Measurements from ENCODE around the gene TFCP2. TPM values are rescaled to one million over a fixed set of nuclear protein-coding genes. Genes with fewer than 3 reads are reported as not detected.
A peak's percentile ranks its signal among the peaks of the same experiment; 100 is the strongest.

Gene TFCP2
- total and polyA plus RNA-seq, 2 experiments from 2014 or later, result 9.0 to 12.4 TPM

DNA sequence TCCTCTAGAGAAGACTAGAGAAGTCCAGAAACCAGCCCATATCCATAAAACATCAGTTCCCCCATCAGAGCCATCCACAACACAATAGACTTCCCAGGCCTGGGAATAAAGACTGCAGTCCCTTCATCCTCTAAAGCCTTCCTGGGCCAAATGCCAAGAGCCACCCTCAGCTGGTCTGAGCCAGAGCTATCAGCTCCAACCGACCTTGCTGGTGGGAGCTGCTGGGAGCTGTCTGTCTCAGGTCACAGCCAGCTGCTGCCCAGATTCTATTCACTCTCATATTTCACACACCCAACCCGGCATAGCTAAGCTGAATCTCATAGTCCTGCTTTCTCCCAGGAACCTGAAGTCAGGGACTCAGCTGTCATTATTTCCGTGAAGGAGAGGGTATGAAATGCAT lies 10.9 kb upstream of the TFCP2 start:
- in situ Hi-C loops (cut with MboI), result no loop called here
- Histone ChIP-seq H3K4me1 (ENCODE audit: insufficient read depth) (no peaks in the 10 kb centered on the region), H3K27ac (no peak overlapping the region), H3K4me3 (no peak overlapping the region), H3K9me2 (ENCODE audit: insufficient read depth) (no peaks in the 10 kb centered on the region), H3K27me3 (replicated peaks; ENCODE audit: insufficient read depth) (no peaks in the 10 kb centered on the region), H3K79me2 (ENCODE audit: insufficient read depth) (no peaks in the 10 kb centered on the region), H3K4me2 (ENCODE audit: unreplicated experiment) (no peak overlapping the region), H3F3A (ENCODE audit: insufficient read depth) (no peaks in the 10 kb centered on the region), H3K9me3 (ENCODE audit: low read depth) (no peaks in the 10 kb centered on the region), H3K36me3 (ENCODE audit: low read depth) (no peaks in the 10 kb centered on the region), H3K9ac (no peak overlapping the region), H2AFZ (no peak overlapping the region), H4K20me1 (ENCODE audit: insufficient read depth) (no peaks in the 10 kb centered on the region)
- 24 to 28% methylated on average over 3 of the region's 3 CpGs for WGBS, 2 experiments (ENCODE audit: low coverage in 1 of 2, low lambda C conversion rate in 2 of 2, missing lambda C conversion rate in 2 of 2)
- no peak for TF ChIP-seq EZH2 (IDR thresholded peaks at IDR 0.05; ENCODE audit: insufficient read depth, poor library complexity, severe bottlenecking)
- no peak for TF ChIP-seq EZH2phosphoT487 (IDR thresholded peaks at IDR 0.05; ENCODE audit: insufficient read depth, low read depth)
- peak; percentile 21 for DNase-seq

DNA sequence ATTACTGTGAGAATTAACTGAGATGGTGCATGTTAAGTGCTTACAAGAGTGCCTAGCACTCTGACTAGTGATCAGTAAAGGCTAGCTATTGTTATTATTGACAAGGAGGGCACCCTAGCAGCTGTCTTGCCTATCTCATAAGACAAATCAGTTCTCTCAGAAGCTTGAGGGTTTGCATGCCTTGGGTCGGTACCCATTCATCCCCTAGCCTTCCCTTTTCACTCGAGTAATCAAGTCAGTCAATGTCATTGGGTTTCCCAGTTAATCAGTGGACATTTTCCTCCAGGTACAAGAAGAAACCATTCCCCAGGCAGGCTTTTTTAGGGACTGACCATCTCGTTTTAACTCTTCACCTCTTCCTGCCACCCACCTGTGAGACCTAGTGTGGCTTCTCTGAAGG lies 10.4 kb upstream of the TFCP2 start:
- H3K36me3 ChIP-seq (ENCODE audit: low read depth), result no peaks in the 10 kb centered on the region
- DNase-seq, result no peak
- no peaks in the 10 kb centered on the region for H4K20me1 ChIP-seq (ENCODE audit: insufficient read depth)
- no peaks in the 10 kb centered on the region for H3K9me2 ChIP-seq (ENCODE audit: insufficient read depth)
- H3K9me3 ChIP-seq (ENCODE audit: low read depth), result no peaks in the 10 kb centered on the region
- H3K4me2 ChIP-seq (ENCODE audit: unreplicated experiment), result no peak overlapping the region
- no peak overlapping the region for H3K4me3 ChIP-seq
- H3K9ac ChIP-seq, result no peak overlapping the region
- no peak for TF ChIP-seq EZH2phosphoT487 (IDR thresholded peaks at IDR 0.05; ENCODE audit: insufficient read depth, low read depth)
- TF ChIP-seq EZH2 (IDR thresholded peaks at IDR 0.05; ENCODE audit: insufficient read depth, poor library complexity, severe bottlenecking), result no peak
- no peaks in the 10 kb centered on the region for H3F3A ChIP-seq (ENCODE audit: insufficient read depth)
- H3K27me3 ChIP-seq (replicated peaks; ENCODE audit: insufficient read depth), result no peaks in the 10 kb centered on the region
- H3K79me2 ChIP-seq (ENCODE audit: insufficient read depth), result no peaks in the 10 kb centered on the region
- H3K4me1 ChIP-seq (ENCODE audit: insufficient read depth), result no peaks in the 10 kb centered on the region
- H3K27ac ChIP-seq, result no peak overlapping the region
- no peak overlapping the region for H2AFZ ChIP-seq
- in situ Hi-C loops (cut with MboI), result no loop called here
- WGBS, 2 experiments (ENCODE audit: low coverage in 1 of 2, low lambda C conversion rate in 2 of 2, missing lambda C conversion rate in 2 of 2), result 50 to 58% methylated on average over 3 of the region's 3 CpGs

DNA sequence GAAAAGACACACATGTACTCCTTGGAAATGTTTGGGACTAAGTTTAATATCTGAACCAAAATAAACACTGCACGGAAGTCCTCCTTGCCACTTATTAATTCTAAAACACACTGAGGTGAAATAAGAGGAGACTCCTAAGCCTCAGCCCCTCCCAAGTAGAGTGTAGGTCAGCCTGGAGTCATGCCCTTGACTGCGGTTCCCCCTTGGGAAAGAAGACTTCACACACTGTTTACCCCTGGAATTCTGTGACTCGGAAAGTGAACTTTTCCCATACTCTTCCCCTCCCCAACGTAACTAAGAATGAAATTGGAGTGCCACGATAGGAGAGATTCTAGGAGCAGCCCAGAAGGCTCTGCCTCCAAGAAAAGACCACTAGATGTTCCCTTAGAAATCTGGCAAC lies 8.6 kb upstream of the TFCP2 start:
- no peak for DNase-seq

DNA sequence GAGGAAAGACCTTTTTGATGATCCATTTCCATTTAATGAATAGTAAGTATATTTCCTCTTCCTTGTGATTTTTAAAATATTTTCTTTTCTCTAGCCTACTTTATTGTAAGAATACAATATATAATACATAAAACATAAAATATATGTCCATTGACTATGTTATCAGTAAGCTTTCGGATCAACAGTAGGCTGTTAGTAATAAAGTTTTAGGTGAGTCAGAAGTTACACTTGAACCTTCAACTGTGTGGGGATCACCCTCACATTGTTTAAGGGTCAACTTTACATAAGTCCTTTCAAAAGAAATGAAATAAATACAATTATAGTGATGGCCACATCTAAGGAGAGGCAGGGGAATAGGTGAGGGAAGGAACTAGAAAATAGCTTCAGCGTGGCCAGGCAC lies 5.0 kb upstream of the TFCP2 start:
- no peak for DNase-seq
- H3K4me2 ChIP-seq (ENCODE audit: unreplicated experiment), result no peak overlapping the region
- H3K79me2 ChIP-seq (ENCODE audit: insufficient read depth), result no peaks in the 10 kb centered on the region
- H2AFZ ChIP-seq, result no peak overlapping the region; the same call in 1 of the 2 replicates
- no peaks in the 10 kb centered on the region for H3K36me3 ChIP-seq (ENCODE audit: low read depth)
- H3F3A ChIP-seq (ENCODE audit: insufficient read depth), result 0 out of 2 replicates have a peak, but pooled peaks cover 3% of the 10 kb centered on the region
- no peak overlapping the region for H3K4me3 ChIP-seq
- H3K27me3 ChIP-seq (replicated peaks; ENCODE audit: insufficient read depth), result no peaks in the 10 kb centered on the region
- H4K20me1 ChIP-seq (ENCODE audit: insufficient read depth), result no peaks in the 10 kb centered on the region
- no peak overlapping the region for H3K9ac ChIP-seq
- no peak overlapping the region for H3K27ac ChIP-seq
- 0 out of 2 replicates have a peak, but pooled peaks cover 3% of the 10 kb centered on the region for H3K4me1 ChIP-seq (ENCODE audit: insufficient read depth)
- H3K9me3 ChIP-seq (ENCODE audit: low read depth), result no peaks in the 10 kb centered on the region
- TF ChIP-seq EZH2 (IDR thresholded peaks at IDR 0.05; ENCODE audit: insufficient read depth, poor library complexity, severe bottlenecking), result no peak
- TF ChIP-seq EZH2phosphoT487 (IDR thresholded peaks at IDR 0.05; ENCODE audit: insufficient read depth, low read depth), result no peak
- H3K9me2 ChIP-seq (ENCODE audit: insufficient read depth), result no peaks in the 10 kb centered on the region
- WGBS, 2 experiments (ENCODE audit: low coverage in 1 of 2, low lambda C conversion rate in 2 of 2, missing lambda C conversion rate in 2 of 2), result 80 to 81% methylated on average over 2 of the region's 2 CpGs
- in situ Hi-C loops (cut with MboI), result no loop called here

More for the DNA sequence above, 8.6 kb upstream of the TFCP2 start:
- Histone ChIP-seq H3K36me3 (ENCODE audit: low read depth) (no peaks in the 10 kb centered on the region), H3K4me1 (ENCODE audit: insufficient read depth) (no peaks in the 10 kb centered on the region), H3K79me2 (ENCODE audit: insufficient read depth) (no peaks in the 10 kb centered on the region), H2AFZ (no peak overlapping the region), H3K9me3 (ENCODE audit: low read depth) (no peaks in the 10 kb centered on the region), H3K4me3 (no peak overlapping the region), H4K20me1 (ENCODE audit: insufficient read depth) (no peaks in the 10 kb centered on the region), H3F3A (ENCODE audit: insufficient read depth) (no peaks in the 10 kb centered on the region), H3K9ac (no peak overlapping the region), H3K27ac (no peak overlapping the region), H3K9me2 (ENCODE audit: insufficient read depth) (no peaks in the 10 kb centered on the region), H3K4me2 (ENCODE audit: unreplicated experiment) (no peak overlapping the region), H3K27me3 (replicated peaks; ENCODE audit: insufficient read depth) (no peaks in the 10 kb centered on the region)
- TF ChIP-seq EZH2 (IDR thresholded peaks at IDR 0.05; ENCODE audit: insufficient read depth, poor library complexity, severe bottlenecking) (no peak), EZH2phosphoT487 (IDR thresholded peaks at IDR 0.05; ENCODE audit: insufficient read depth, low read depth) (no peak)
- 67 to 74% methylated on average over 5 of the region's 5 CpGs for WGBS, 2 experiments (ENCODE audit: low coverage in 1 of 2, low lambda C conversion rate in 2 of 2, missing lambda C conversion rate in 2 of 2)
- in situ Hi-C loops (cut with MboI), result no loop called here

DNA sequence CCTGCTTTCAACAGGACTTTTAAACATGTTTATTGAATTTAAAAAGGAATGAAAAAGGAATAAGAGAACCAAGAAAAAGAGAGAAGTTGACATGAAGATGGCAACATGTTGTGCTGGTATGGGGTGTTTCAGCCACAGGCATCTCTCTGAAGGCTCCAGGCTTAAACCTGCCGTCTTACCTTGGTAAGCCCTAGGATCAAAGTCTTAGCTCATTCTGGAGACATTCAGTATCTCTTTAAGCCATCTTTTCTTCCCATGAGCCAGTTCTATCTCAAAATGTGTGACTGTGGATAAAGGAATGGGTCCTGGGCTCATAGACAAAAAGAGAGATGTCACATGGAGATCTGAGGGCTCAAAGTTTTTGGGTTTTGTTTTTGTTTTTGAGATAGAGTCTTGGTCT lies 1.6 kb upstream of the TFCP2 start:
- Histone ChIP-seq H2AFZ (peak overlapping the region; percentile 98), H3K27me3 (replicated peaks; ENCODE audit: insufficient read depth) (no peaks in the 10 kb centered on the region), H3K9ac (no peak overlapping the region), H3K9me2 (ENCODE audit: insufficient read depth) (no peaks in the 10 kb centered on the region), H3K4me1 (ENCODE audit: insufficient read depth) (peaks cover 14% of the 10 kb centered on the region), H3K27ac (no peak overlapping the region), H3K9me3 (ENCODE audit: low read depth) (no peaks in the 10 kb centered on the region), H3F3A (ENCODE audit: insufficient read depth) (peaks cover 13% of the 10 kb centered on the region; the same call in 1 of the 2 replicates), H3K36me3 (ENCODE audit: low read depth) (no peaks in the 10 kb centered on the region), H3K4me3 (no peak overlapping the region), H3K79me2 (ENCODE audit: insufficient read depth) (peaks cover 30% of the 10 kb centered on the region), H4K20me1 (ENCODE audit: insufficient read depth) (no peaks in the 10 kb centered on the region), H3K4me2 (ENCODE audit: unreplicated experiment) (no peak overlapping the region)
- in situ Hi-C loops (cut with MboI), result no loop called here
- 56 to 60% methylated on average over 1 of the region's 1 CpG for WGBS, 2 experiments (ENCODE audit: low coverage in 1 of 2, low lambda C conversion rate in 2 of 2, missing lambda C conversion rate in 2 of 2)
- no peak for DNase-seq
- TF ChIP-seq EZH2phosphoT487 (IDR thresholded peaks at IDR 0.05; ENCODE audit: insufficient read depth, low read depth), result no peak
- no peak for TF ChIP-seq EZH2 (IDR thresholded peaks at IDR 0.05; ENCODE audit: insufficient read depth, poor library complexity, severe bottlenecking)
